HL-60/S4 treated with retinoic acid at 250 ng/mL for 4 days and 3 days (cell line): ENCODE results near the gene C1QTNF8.

Experiments
- in situ Hi-C: fragments of 300-500 bp; cut with MboI; formaldehyde crosslinking; loops from 2 replicates; pipeline ENCODE4 v1.7.0; 2022; ENCODE audit warnings: low sequenced_read_pairs

The C1QTNF8 gene

DNA sequence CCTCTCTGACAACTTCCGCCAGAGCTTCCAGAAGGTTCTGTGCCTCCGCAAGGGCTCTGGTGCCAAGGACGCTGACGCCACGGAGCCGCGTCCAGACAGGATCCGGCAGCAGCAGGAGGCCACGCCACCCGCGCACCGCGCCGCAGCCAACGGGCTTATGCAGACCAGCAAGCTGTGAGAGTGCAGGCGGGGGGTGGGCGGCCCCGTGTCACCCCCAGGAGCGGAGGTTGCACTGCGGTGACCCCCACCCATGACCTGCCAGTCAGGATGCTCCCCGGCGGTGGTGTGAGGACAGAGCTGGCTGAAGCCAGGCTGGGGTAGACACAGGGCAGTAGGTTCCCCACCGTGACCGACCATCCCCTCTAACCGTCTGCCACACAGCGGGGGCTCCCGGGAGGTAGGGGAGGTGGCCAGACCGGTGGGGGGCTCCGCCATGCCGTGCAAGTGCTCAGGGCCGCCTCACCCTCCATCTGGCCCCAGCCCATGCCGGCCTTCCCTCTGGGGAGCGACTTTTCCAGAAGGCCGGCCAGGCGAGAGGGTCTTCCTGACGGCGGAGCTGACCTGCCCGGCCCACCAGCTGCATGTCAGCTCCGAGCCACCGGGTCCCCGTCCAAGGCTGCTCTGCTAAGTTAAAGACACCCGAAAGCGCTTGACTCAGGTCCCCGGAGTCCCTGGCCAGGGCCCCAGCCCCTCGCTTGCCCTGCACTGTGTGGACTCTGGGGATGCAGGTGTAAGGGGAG lies 16.1 kb downstream of the C1QTNF8 start:
- in situ Hi-C loops = no loop called here

- in situ Hi-C loops = no loop called here
Observed at GRCh38 chr16:1079341-1079740, 16.7 kb downstream of the C1QTNF8 start.

GRCh38 chr16:1078579-1079021 lies 17.4 kb downstream of the C1QTNF8 start:
- in situ Hi-C loops = no loop called here

DNA sequence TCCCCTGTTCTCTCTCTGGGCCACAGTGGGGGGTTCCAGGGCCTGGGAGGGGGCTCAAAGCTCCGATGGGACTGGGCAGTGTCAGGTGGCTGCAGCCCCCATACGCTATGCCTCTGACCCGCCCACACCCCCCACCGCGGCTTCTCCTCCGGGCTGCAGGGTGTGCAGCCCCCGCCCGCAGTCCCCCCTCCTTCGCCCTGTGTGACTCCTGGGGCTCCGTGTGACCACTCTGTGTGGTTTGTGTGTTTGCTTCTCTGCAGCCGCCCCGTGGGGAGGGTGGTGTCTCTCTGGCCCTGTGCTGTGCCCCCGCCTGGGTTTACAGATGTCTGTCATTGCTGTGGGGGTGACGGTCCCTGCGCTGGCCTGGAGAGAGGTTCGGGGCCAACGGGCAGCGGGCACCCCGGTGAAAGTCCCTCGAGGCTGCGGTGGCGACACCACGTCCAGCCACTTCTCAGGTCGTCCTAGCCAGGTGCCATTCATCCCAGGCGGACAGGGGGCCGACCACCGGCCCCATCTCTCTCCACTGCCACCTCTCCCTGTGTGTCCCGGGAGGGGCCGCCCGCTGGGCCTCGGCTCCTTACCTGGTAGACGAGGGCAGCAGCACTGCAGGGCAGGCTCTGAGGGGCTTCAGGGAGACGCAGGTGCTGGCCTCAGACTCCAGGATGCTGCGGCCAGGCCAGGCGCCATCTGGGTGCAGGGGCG lies 18.0 kb downstream of the C1QTNF8 start:
- in situ Hi-C loops = no loop called here

DNA sequence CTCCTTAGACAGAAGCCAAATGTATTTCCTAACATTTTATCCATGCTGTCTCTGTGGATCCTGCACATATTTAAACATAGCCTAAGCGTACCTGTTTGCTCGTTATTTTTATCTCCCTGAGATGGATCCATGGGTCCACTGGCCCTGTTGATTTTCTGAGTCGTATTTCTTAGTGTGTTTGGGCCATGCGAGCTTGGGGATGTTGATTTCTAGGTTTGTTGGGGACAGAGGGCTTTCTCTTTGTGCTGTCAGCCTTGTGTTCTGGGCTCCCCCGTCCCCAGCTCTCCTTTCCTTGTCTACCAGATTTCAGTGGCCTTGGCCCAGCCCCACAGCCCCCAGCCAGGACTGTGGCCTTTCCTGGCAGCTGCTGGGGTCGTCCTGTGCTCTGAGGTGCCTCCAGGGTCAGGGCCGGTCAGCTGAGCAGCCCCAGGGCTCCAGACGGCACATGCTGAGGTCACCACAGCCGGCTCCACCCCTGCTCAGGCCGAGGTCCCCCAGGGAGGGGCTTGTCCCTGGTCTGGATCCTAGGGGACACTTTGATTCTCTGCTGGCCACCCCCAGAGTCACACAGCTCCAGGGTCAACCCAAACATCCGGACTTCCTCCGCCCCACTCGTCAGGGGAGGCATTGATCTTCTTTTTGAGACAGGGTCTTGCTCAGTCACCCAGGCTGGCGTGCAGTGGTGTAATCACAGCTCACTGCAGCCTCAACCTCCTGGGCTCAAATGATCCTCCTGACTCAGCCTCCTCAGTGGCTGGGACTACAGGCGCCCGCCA lies 19.1 kb downstream of the C1QTNF8 start:
- in situ Hi-C loops = no loop called here

DNA sequence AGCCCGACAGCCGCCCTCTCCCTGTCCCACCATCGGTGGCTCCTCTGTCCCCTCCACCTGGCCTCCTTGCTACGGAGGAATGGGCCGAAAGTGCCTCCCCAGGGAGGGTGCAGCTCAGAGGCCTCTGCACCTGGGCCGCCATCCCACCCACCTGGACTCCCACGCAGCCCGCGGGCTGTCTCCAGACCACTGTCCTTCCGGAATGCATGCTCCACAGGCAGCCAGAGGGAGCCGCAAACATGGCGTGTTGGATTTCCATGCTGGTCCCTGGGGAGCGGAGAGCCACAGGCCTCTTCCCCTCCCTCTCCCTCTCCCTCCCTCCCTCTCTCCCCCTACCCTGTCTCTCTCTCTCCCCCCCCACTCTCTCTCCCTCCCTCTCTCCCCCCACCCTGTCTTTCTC lies 20.5 kb downstream of the C1QTNF8 start:
- in situ Hi-C loops = no loop called here

GRCh38 chr16:1074379-1074649 lies 21.7 kb downstream of the C1QTNF8 start:
- in situ Hi-C loops = loop anchor here (25.0 kb wide), 1 partner anchor 362 kb away; the partner anchor contains the start of genes ANTKMT, FBXL16 and METRN

DNA sequence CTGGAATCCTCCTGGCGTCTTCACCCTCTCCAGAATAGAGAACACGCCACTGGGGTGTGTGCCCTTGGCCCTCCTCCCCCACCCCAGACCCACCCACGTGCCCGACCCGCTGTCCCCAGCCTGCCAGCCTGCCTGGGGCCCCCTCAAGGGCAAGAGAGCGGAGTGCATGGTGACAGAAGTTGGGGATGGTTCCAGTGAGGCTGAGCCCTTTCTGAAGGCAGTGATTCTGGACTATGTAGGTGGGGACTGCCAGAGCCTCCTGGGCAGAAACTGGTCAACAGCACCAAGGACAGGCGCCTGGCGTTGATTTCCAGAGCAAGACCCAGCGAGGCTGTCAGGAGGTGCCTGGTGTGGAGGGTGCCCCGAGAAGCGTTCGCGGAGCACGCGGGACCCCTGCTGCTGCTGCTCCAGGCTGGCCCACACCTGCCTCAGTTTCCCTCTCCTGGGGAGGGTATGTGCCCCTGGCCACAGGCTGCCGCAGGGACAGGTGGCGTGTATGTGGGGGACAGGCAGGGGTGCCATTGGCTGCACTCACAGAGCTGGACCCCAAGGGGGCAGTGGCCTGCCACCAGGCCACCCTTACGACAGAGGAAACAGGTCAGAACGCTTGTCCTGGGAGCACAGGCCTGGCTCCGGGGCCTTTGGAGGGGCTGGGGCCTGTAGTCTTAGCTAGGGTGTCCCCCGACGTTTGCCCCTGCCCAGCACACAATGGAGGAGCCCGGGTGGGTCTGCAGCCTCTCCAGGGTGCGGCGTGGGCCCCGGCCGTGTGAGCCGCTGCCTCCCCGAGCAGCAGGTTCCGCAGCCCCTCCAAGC lies 22.3 kb downstream of the C1QTNF8 start:
- in situ Hi-C loops = loop anchor here (25.0 kb wide), 1 partner anchor 361 kb away; the partner anchor contains the start of genes ANTKMT, FBXL16 and METRN

DNA sequence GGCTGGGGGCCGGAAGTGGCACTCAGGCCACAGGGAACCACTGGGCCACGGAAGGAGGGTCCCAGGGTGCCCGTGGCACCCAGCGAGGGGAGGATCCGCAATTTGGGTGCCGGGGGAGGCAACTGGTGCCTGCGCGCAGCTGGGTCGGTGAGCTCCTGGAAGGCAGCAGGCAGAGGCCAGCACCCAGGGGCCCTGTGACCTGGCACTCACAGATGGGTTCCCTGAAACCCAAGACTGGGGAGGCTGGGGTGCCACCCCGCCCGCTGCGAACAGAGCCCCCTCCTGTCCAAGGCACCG lies 22.8 kb downstream of the C1QTNF8 start:
- in situ Hi-C loops = loop anchor here (25.0 kb wide), 1 partner anchor 361 kb away; the partner anchor contains the start of genes ANTKMT, FBXL16 and METRN

GRCh38 chr16:1072526-1073261 lies 23.4 kb downstream of the C1QTNF8 start, which contains the start of gene SSTR5:
TSS of gene SSTR5 (plus strand) at chr16:1072747. CDS start at chr16:1078869, 6,122 bp downstream.
- in situ Hi-C loops = loop anchor here (25.0 kb wide), 1 partner anchor 360 kb away; the partner anchor contains the start of genes ANTKMT, FBXL16 and METRN

- in situ Hi-C loops = loop anchor here (25.0 kb wide), 1 partner anchor 359 kb away; the partner anchor contains the start of genes ANTKMT, FBXL16 and METRN
Observed at GRCh38 chr16:1071561-1072225, 24.4 kb downstream of the C1QTNF8 start.

GRCh38 chr16:1070864-1071408 lies 25.1 kb downstream of the C1QTNF8 start:
- in situ Hi-C loops = loop anchor here (25.0 kb wide), 1 partner anchor 359 kb away; the partner anchor contains the start of genes ANTKMT, FBXL16 and METRN

- in situ Hi-C loops = loop anchor here (25.0 kb wide), 1 partner anchor 358 kb away; the partner anchor contains the start of genes ANTKMT, FBXL16 and METRN
Observed at GRCh38 chr16:1070084-1070863, 25.8 kb downstream of the C1QTNF8 start.

DNA sequence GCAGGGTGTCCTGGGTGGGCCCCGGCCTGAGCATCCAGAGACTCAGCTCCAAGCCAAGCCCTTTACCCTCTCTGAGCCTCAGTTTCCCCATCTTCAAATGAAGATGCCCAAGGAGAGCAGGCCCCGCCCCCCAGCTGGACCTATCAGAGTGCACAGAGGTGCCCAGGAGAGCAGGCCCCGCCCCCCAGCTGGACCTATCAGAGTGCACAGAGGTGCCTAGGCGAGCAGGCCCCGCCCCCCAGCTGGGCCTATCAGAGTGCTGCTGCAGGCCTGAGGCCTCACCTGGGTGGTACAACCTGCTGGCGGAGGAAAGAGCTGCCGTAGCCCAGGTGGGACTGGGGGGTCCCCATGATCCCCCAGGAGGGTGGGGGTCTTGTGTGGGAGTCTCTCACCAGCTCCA lies 26.9 kb downstream of the C1QTNF8 start:
- in situ Hi-C loops = loop anchor here (25.0 kb wide), 1 partner anchor 357 kb away; the partner anchor contains the start of genes ANTKMT, FBXL16 and METRN

DNA sequence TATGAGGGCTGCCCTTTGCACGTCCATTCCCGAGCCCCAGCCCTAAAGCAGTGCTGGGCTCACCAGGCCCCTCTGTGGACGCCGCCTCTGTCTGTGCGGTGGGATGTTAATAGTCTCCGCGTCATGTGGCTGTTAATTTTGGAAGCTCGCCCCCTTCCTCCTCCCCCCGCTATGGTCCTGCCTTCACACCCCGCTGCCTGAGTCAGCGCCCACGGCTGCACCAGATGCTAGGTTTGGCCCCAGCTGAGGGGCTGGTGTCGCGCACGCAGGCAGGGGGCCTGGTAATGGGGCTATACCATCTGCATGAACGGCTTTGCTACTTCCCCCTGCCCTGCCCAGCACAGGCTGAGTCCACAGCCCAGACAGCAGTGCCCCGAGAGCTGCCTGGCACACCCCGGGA lies 27.6 kb downstream of the C1QTNF8 start:
- in situ Hi-C loops = loop anchor here (25.0 kb wide), 1 partner anchor 356 kb away; the partner anchor contains the start of genes ANTKMT, FBXL16 and METRN

GRCh38 chr16:1067629-1068028 lies 28.4 kb downstream of the C1QTNF8 start:
- in situ Hi-C loops = loop anchor here (25.0 kb wide), 1 partner anchor 355 kb away; the partner anchor contains the start of genes ANTKMT, FBXL16 and METRN

DNA sequence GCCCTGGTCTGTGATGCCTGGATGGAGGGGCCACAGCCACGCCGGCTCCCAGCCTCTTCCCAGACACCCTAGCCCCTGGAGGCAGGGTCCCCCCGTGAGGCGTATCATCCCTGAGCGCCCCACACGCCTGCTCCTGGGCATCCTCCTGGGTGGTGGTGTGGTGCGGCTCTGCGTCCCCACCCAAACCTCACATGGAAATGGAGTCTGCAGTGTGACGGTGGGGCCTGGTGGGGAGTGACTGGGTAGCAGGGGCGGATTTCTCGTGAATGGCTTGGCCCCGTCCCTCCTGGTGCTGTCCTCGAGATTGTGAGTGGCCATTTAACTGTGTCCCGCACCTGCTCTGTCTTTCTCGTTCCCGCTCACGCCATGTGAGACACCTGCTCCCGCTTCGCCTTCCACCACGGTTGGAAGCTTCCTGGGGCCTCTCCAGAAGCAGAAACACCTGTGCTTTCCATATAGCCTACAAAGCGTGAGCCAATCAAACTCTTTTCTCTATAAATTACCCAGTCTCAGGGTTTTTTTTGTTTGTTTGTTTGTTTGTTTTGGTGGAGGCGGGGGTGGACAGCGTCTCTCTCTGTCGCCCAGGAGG lies 29.4 kb downstream of the C1QTNF8 start:
- in situ Hi-C loops = loop anchor here (25.0 kb wide), 1 partner anchor 354 kb away; the partner anchor contains the start of genes ANTKMT, FBXL16 and METRN
